HCT116 (cell line): ENCODE data around the gene TRRAP. TPM values are rescaled to one million over a fixed set of nuclear protein-coding genes. Genes with fewer than 3 reads are reported as not detected.

Source experiments
- ATAC-seq: fragments of 200-7000 bp; cut with Tn5 transposase; 2 replicates; pipeline ENCODE4 v1.9.1; 2020; ENCODE audit warnings: mild to moderate bottlenecking, moderate library complexity
- BruUV-seq: library from RNA; stranded (reverse); fragments of 400-500 nt; replicated peaks from 2 replicates; lab custom pipeline; 2021; lab: Mats Ljungman, UMichigan
- CTCF ChIA-PET: fragments of 300-600 bp; sonication (Branson Sonifier 250); formaldehyde crosslinking; loops from one replicate; lab custom pipeline; 2021; ENCODE audit warnings: antibody characterized with exemption; lab: Charles Lee
- POLR2A ChIA-PET: fragments of 300-600, 350-600 bp; sonication (Branson Sonifier 250); formaldehyde crosslinking; loops from one replicate; lab custom pipeline; 2021; ENCODE audit warnings: antibody characterized with exemption; lab: Charles Lee
- RAD21 ChIA-PET, 2 experiments: fragments of 300-600 bp; sonication (Branson Sonifier 250); formaldehyde crosslinking; loops; one replicate each; lab custom pipeline; 2023; ENCODE audit warnings: low total read pairs in 2 of 2; ENCODE audit not compliant: uncharacterized antibody in 2 of 2, unreplicated experiment in 2 of 2, low non-redundant PET in 1 of 2; lab: Charles Lee
- DNase-seq: peaks from one replicate; pipeline ENCODE4 v3.0.0-alpha.2; 2010; ENCODE audit warnings: low read depth, low spot score
- H2AFZ ChIP-seq: fragments of 200-600 bp; shearing (Covaris generic), sonication (generic); 2 replicates; pipeline ENCODE4 v1.6.1; 2017; ENCODE audit warnings: low read depth, mixed run types, mixed read lengths, antibody characterized with exemption, low read length; ENCODE audit not compliant: poor library complexity, severe bottlenecking
- H3K27ac ChIP-seq: 2 replicates; pipeline ENCODE4 v1.5.1; 2012; ENCODE audit warnings: low read depth, low read length
- H3K27me3 ChIP-seq: fragments of 200-600 bp; sonication (generic); 2 replicates; pipeline ENCODE4 v1.6.1; 2016; ENCODE audit warnings: mixed run types, low read length, mixed read lengths; ENCODE audit not compliant: insufficient read depth
- H3K36me3 ChIP-seq, 2 experiments: fragments of 200-500 bp in 1 of 2; fragments of 200-600 bp in 1 of 2; sonication (Bioruptor generic) in 1 of 2; sonication (generic) in 1 of 2; 2 replicates each; pipeline versions ENCODE4 v1.5.1 to v1.6.1; 2014 to 2016; ENCODE audit warnings: low read length in 2 of 2, inconsistent platforms in 1 of 2, mixed read lengths in 1 of 2, mixed run types in 1 of 2; ENCODE audit not compliant: insufficient read depth in 2 of 2, control insufficient read depth in 1 of 2
- H3K4me1 ChIP-seq, 2 experiments: fragments of 200-600 bp in 1 of 2; sonication (generic) in 1 of 2; 2 replicates each; pipeline versions ENCODE4 v1.5.1 to v1.6.1; 2012 to 2017; ENCODE audit warnings: low read length in 2 of 2, inconsistent platforms in 1 of 2, mild to moderate bottlenecking in 1 of 2, mixed read lengths in 1 of 2, mixed run types in 1 of 2, moderate library complexity in 1 of 2; ENCODE audit not compliant: insufficient read depth in 2 of 2, control insufficient read depth in 1 of 2
- H3K4me2 ChIP-seq: fragments of 200-600 bp; sonication (generic); 2 replicates; pipeline ENCODE4 v1.6.1; 2017; ENCODE audit warnings: mixed run types, low read length, mixed read lengths
- H3K4me3 ChIP-seq, 2 experiments: fragments of 200-600 bp in 1 of 2; sonication (generic) in 1 of 2; replicated peaks in 1 of 2; 2 replicates each; pipeline ENCODE4 v1.5.1; 2011 to 2016; ENCODE audit warnings: low read length in 2 of 2, control low read depth in 1 of 2, low read depth in 1 of 2, mild to moderate bottlenecking in 1 of 2, mixed read lengths in 1 of 2, mixed run types in 1 of 2
- H3K79me2 ChIP-seq: fragments of 200-600 bp; sonication (generic); 2 replicates; pipeline ENCODE4 v1.6.1; 2017; ENCODE audit warnings: mild to moderate bottlenecking, mixed run types, low read length, moderate library complexity, mixed read lengths; ENCODE audit not compliant: insufficient read depth
- H3K9ac ChIP-seq: fragments of 200-600 bp; sonication (generic); 2 replicates; pipeline ENCODE4 v1.6.1; 2016; ENCODE audit warnings: low read length, mixed read lengths
- H3K9me2 ChIP-seq: fragments of 200-600 bp; sonication (generic), shearing (Covaris generic); 2 replicates; pipeline ENCODE4 v1.6.1; 2017; ENCODE audit warnings: mixed run types, mild to moderate bottlenecking, moderate library complexity; ENCODE audit not compliant: insufficient read depth
- H3K9me3 ChIP-seq, 2 experiments: fragments of 200-500 bp in 1 of 2; fragments of 200-600 bp in 1 of 2; sonication (Bioruptor generic) in 1 of 2; sonication (generic) in 1 of 2; 2 replicates each; pipeline ENCODE4 v1.6.1; 2014 to 2017; ENCODE audit warnings: low read length in 2 of 2, mixed read lengths in 2 of 2, inconsistent platforms in 1 of 2, low read depth in 1 of 2, mild to moderate bottlenecking in 1 of 2, mixed run types in 1 of 2, moderate library complexity in 1 of 2; ENCODE audit not compliant: control insufficient read depth in 1 of 2, insufficient read depth in 1 of 2
- H4K20me1 ChIP-seq: fragments of 200-600 bp; sonication (generic), shearing (Covaris generic); 2 replicates; pipeline ENCODE4 v1.6.1; 2017; ENCODE audit warnings: mixed run types, mild to moderate bottlenecking, moderate library complexity; ENCODE audit not compliant: insufficient read depth
- ATF3 ChIP-seq: IDR thresholded peaks from 2 replicates; pipeline ENCODE4 v1.6.1; 2012
- CEBPB ChIP-seq: IDR thresholded peaks from 2 replicates; pipeline ENCODE4 v1.6.1; 2012; ENCODE audit warnings: low read depth
- EZH2 ChIP-seq: fragments of 200-600 bp; sonication (generic); IDR thresholded peaks from 2 replicates; pipeline ENCODE4 v1.6.1; 2017; ENCODE audit warnings: antibody characterized with exemption, mixed run types
- EZH2phosphoT487 ChIP-seq: fragments of 200-600 bp; IDR thresholded peaks from 2 replicates; pipeline ENCODE4 v1.6.1; 2018; ENCODE audit warnings: antibody characterized with exemption, borderline replicate concordance
- FOSL1 ChIP-seq: IDR thresholded peaks from 2 replicates; pipeline ENCODE4 v1.6.1; 2012; ENCODE audit warnings: low read depth
- POLR2A ChIP-seq: IDR thresholded peaks from 2 replicates; pipeline ENCODE4 v1.7.0; 2011; ENCODE audit warnings: borderline replicate concordance; ENCODE audit not compliant: insufficient read depth, insufficient read length; ENCODE audit errors: extremely low read depth
- POLR2AphosphoS5 ChIP-seq: IDR thresholded peaks from 2 replicates; pipeline ENCODE4 v1.6.1; 2011; ENCODE audit warnings: mild to moderate bottlenecking, low read depth, low read length, moderate library complexity
- SIN3A ChIP-seq: IDR thresholded peaks from 2 replicates; pipeline ENCODE4 v1.6.1; 2012; ENCODE audit warnings: low read depth
- ZNF274 ChIP-seq: fragments of 200-500 bp; sonication (Bioruptor generic); IDR thresholded peaks from 2 replicates; pipeline ENCODE4 v1.6.1; 2014; ENCODE audit warnings: mild to moderate bottlenecking, low read depth, low read length, inconsistent platforms
- intact Hi-C: fragments of 100-400 bp; cut with micrococcal nuclease; formaldehyde crosslinking; loops from 2 replicates; pipeline ENCODE4 v1.10.0; 2022
- total RNA-seq: library from RNA; stranded (reverse); gene quantifications from one replicate; pipeline ENCODE4 v1.2.1, GENCODE V29; 2021; ENCODE audit not compliant: unreplicated experiment
- TF ChIP-seq, protein P1 (sequence below): IDR thresholded peaks from 2 replicates; pipeline ENCODE4 v1.6.1; 2011; ENCODE audit warnings: mild to moderate bottlenecking, low read length, moderate library complexity; ENCODE audit not compliant: insufficient replicate concordance; ENCODE audit errors: extremely low read depth
- TF ChIP-seq, protein P2 (sequence below), 3 experiments: fragments of 200-600 bp in 1 of 3; sonication (generic) in 1 of 3; IDR thresholded peaks in 2 of 3; conservative IDR thresholded peaks in 1 of 3; 2 replicates each; pipeline ENCODE4 v1.5.1; 2012 to 2017; ENCODE audit warnings: low read depth in 2 of 3, low read length in 2 of 3, antibody characterized with exemption in 1 of 3, borderline replicate concordance in 1 of 3, control low read depth in 1 of 3, mild to moderate bottlenecking in 1 of 3, mixed read lengths in 1 of 3, mixed run types in 1 of 3, moderate library complexity in 1 of 3; ENCODE audit not compliant: insufficient read depth in 1 of 3

Gene TRRAP
- total RNA-seq, 1 experiment from 2014 or later: 44.5 TPM

- no peak for TF ChIP-seq POLR2AphosphoS5
Observed at GRCh38 chr7:98978672-98979071, 100.3 kb downstream of the TRRAP start (continued).

GRCh38 chr7:98981701-98982100 is 103.4 kb downstream of the TRRAP start:
- Histone ChIP-seq H3K9me3 (no peaks in the 10 kb centered on the region), H3K4me1 (no peaks in the 10 kb centered on the region), H3K79me2 (peaks cover 7% of the 10 kb centered on the region; the same call in 1 of the 2 replicates), H3K36me3 (peaks cover 60 to 78% of the 10 kb centered on the region in 2 experiments), H3K27me3 (no peaks in the 10 kb centered on the region), H3K27ac (no peak overlapping the region), H3K4me3 (no peak overlapping the region), H2AFZ (no peak overlapping the region), H4K20me1 (no peaks in the 10 kb centered on the region), H3K9me2 (no peaks in the 10 kb centered on the region), H3K9ac (no peak overlapping the region), H3K4me2 (no peak overlapping the region)
- BruUV-seq: no TSS peak
- DNase-seq: no peak
- intact Hi-C loops: no loop called here
- TF ChIP-seq ATF3 (no peak), ZNF274 (no peak), CEBPB (no peak), EZH2phosphoT487 (no peak), FOSL1 (no peak), POLR2AphosphoS5 (no peak), EZH2 (no peak), POLR2A (no peak), SIN3A (no peak)
- TF ChIP-seq, protein P1, sequence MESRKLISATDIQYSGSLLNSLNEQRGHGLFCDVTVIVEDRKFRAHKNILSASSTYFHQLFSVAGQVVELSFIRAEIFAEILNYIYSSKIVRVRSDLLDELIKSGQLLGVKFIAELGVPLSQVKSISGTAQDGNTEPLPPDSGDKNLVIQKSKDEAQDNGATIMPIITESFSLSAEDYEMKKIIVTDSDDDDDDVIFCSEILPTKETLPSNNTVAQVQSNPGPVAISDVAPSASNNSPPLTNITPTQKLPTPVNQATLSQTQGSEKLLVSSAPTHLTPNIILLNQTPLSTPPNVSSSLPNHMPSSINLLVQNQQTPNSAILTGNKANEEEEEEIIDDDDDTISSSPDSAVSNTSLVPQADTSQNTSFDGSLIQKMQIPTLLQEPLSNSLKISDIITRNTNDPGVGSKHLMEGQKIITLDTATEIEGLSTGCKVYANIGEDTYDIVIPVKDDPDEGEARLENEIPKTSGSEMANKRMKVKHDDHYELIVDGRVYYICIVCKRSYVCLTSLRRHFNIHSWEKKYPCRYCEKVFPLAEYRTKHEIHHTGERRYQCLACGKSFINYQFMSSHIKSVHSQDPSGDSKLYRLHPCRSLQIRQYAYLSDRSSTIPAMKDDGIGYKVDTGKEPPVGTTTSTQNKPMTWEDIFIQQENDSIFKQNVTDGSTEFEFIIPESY: no peak
- TF ChIP-seq, protein P2, sequence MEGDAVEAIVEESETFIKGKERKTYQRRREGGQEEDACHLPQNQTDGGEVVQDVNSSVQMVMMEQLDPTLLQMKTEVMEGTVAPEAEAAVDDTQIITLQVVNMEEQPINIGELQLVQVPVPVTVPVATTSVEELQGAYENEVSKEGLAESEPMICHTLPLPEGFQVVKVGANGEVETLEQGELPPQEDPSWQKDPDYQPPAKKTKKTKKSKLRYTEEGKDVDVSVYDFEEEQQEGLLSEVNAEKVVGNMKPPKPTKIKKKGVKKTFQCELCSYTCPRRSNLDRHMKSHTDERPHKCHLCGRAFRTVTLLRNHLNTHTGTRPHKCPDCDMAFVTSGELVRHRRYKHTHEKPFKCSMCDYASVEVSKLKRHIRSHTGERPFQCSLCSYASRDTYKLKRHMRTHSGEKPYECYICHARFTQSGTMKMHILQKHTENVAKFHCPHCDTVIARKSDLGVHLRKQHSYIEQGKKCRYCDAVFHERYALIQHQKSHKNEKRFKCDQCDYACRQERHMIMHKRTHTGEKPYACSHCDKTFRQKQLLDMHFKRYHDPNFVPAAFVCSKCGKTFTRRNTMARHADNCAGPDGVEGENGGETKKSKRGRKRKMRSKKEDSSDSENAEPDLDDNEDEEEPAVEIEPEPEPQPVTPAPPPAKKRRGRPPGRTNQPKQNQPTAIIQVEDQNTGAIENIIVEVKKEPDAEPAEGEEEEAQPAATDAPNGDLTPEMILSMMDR (IDR thresholded peaks at IDR 0.05 in 2 of 3, conservative IDR thresholded peaks at IDR 0.05 in 1 of 3; ENCODE audit: borderline replicate concordance in 1 of 3, insufficient read depth in 1 of 3, low read depth in 2 of 3, low read length in 2 of 3): no peak
- ChIA-PET RAD21 (no interaction called here), CTCF (no interaction called here), POLR2A (no interaction called here)
- no peak for ATAC-seq
